ENCODE measurements around the gene MT1F. TPM values are rescaled to one million over a fixed set of nuclear protein-coding genes. Genes with fewer than 3 reads are reported as not detected.

MT1F gene
- total and polyA plus RNA-seq, 9 of the 15 experiments (the other 6 are each of a cell fraction or from before 2014, with no cell fraction given): 0.18 to 0.68 (median 0.29) TPM; not detected in 5

DNA sequence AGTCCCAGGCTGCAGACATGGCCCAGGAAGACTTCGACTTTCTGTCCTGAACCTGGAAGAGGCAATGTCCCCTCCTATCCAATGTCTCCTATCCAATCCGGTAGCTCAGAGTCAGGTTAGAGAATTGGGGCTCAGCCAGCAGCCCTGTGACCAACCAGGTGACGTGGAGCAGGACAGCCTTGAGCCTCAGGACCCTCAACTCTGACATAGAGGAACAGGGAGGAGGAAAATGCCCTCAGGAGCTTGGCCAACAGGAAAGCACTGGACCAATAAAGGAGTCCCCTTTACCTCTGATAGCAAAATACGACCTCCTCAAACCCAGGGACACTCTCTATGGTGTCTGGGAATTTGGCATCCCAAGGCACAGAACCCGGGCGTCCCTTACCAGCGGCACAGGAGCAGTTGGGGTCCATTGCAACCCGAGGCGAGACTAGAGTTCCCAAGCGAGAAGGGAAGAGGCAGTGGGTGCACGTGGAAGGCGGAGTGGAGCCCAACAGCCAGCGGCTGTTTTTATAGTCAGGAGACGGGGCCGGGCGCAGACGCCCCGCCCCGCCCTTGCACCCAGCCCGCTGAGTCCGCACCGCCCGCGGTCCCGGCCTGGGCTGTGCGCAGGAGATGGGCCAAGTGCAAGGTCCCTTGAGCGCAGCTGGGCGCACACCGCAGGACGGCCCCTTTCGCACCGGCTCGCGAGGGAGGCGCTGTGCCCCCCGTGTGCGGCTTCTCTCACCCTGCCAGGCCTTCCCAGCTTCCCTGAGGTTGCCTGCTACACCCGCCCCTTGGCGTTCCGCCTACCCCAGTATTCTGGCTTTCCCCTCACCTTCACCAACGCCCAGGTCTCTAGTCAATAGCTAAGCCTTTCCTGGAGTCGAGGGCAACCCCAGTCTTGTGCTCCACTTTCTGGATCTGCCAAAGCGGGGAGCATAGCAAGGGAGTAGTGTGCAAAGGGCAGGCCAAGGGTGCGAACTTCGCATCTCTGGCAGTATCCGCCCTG, 10.1 kb downstream of the MT1F start, which contains the start of gene MT1G:
Gene MT1G (minus strand): TSS at position 485 of the 991 bp plus-strand sequence. CDS start 72 bp downstream, at position 413.
- Histone ChIP-seq H4K20me1 (replicated peaks; ENCODE audit: control insufficient read depth, insufficient read depth, low read length) (peaks cover 11% of the 10 kb centered on the region; the same call in 1 of the 2 replicates), H3K27me3 (ENCODE audit: control insufficient read depth in 2 of 2, insufficient read depth in 2 of 2, low read length in 2 of 2) (peaks cover 50 to 57% of the 10 kb centered on the region in 2 experiments), H3K4me3 (no peak within 1 kb of the TSS), H3K4me1 (replicated peaks in 1 of 2; ENCODE audit: control insufficient read depth in 2 of 2, insufficient read depth in 2 of 2, low read length in 2 of 2) (peaks cover 0 to 9% of the 10 kb centered on the region in 2 experiments; a peak in 1 of 5 replicates), H3K36me3 (ENCODE audit: control insufficient read depth, insufficient read depth, low read length) (no peaks in the 10 kb centered on the region), H3K9me1 (ENCODE audit: control insufficient read depth, insufficient read depth, low read length) (no peaks in the 10 kb centered on the region), H2AFZ (ENCODE audit: low read depth, low read length) (no peak within 1 kb of the TSS), H3K9ac (ENCODE audit: insufficient read depth in 1 of 2, low read depth in 2 of 2, low read length in 2 of 2) (no peak within 1 kb of the TSS), H3K27ac (ENCODE audit: extremely low read depth, low read depth, low read length) (no peak within 1 kb of the TSS), H3K79me2 (ENCODE audit: control insufficient read depth, insufficient read depth, low read length) (no peaks in the 10 kb centered on the region), H3K4me2 (ENCODE audit: insufficient read depth, low read length) (no peak within 1 kb of the TSS), H3K9me3 (replicated peaks; ENCODE audit: control insufficient read depth, insufficient read depth, low read depth, low read length) (no peaks in the 10 kb centered on the region)
- CTCF ChIA-PET (ENCODE audit: low intra/inter-chr PET ratio): no interaction called here
- POLR2A ChIA-PET: interaction anchor here (0.9 kb wide), 1 partner anchor 19 kb away, joined by 4 read pairs; no protein-coding TSS in a partner anchor
- BruUV-seq (replicated peaks): no TSS peak
- intact Hi-C loops (cut with micrococcal nuclease): no loop called here
- peak; percentile 67; the same call in 2 of the 3 replicates for ATAC-seq
- FAIRE-seq: no peak
- peak in 1 of 4 experiments; percentile 32 for DNase-seq (ENCODE audit: extremely low read depth in 1 of 4, low spot score in 3 of 4)
- WGBS (ENCODE audit: insufficient coverage, low coverage, missing lambda C conversion rate): 2% methylated on average over 32 of the region's 46 CpGs
- in situ Hi-C loops (cut with MboI): no loop called here
- TF ChIP-seq NRF1 (conservative IDR thresholded peaks at IDR 0.05 in 1 of 2, IDR thresholded peaks at IDR 0.05 in 1 of 2) (peak; percentile 21 to 32; a peak in 2 of 4 replicates), ESRRA (IDR thresholded peaks at IDR 0.05; ENCODE audit: borderline replicate concordance, low read depth) (no peak)
